Neuronal stem cell (in vitro differentiated cells): ENCODE results near the gene SLC28A1.
A peak's percentile ranks its signal among the peaks of the same experiment; 100 is the strongest.

Experiments
- DNase-seq: peaks from one replicate; pipeline ENCODE4 v3.0.0-alpha.2; 2013; ENCODE audit warnings: low spot score
- H2AFZ ChIP-seq: one replicate; pipeline ENCODE4 v1.6.1; 2013; ENCODE audit warnings: mild to moderate bottlenecking, low read length, inconsistent platforms
- H2AK5ac ChIP-seq: 2 replicates; pipeline ENCODE4 v1.6.1; 2013; ENCODE audit warnings: low read depth, mild to moderate bottlenecking, inconsistent platforms, low read length, moderate library complexity, mixed read lengths
- H2BK120ac ChIP-seq: 2 replicates; pipeline ENCODE4 v1.6.1; 2013; ENCODE audit warnings: low read depth, mild to moderate bottlenecking, inconsistent platforms, low read length, moderate library complexity, mixed read lengths
- H2BK12ac ChIP-seq: one replicate; pipeline ENCODE4 v1.6.1; 2013; ENCODE audit warnings: low read length, inconsistent platforms
- H2BK15ac ChIP-seq: 2 replicates; pipeline ENCODE4 v1.6.1; 2013; ENCODE audit warnings: mild to moderate bottlenecking, low read length, inconsistent platforms, mixed read lengths
- H2BK5ac ChIP-seq: one replicate; pipeline ENCODE4 v1.6.1; 2013; ENCODE audit warnings: inconsistent platforms, mild to moderate bottlenecking, low read length, moderate library complexity
- H3K14ac ChIP-seq: one replicate; pipeline ENCODE4 v1.6.1; 2013; ENCODE audit warnings: low read length, inconsistent platforms
- H3K18ac ChIP-seq: 2 replicates; pipeline ENCODE4 v1.6.1; 2013; ENCODE audit warnings: low read length, inconsistent platforms
- H3K23ac ChIP-seq: 2 replicates; pipeline ENCODE4 v1.6.1; 2013; ENCODE audit warnings: low read depth, mild to moderate bottlenecking, mixed read lengths, low read length, inconsistent platforms; ENCODE audit not compliant: poor library complexity
- H3K27ac ChIP-seq: replicated peaks from 3 replicates; pipeline ENCODE4 v1.5.1; 2013; ENCODE audit warnings: low read length, inconsistent platforms
- H3K27me3 ChIP-seq, 3 experiments: 2 replicates each; pipeline ENCODE4 v1.6.1; 2013; ENCODE audit warnings: low read length in 3 of 3, mild to moderate bottlenecking in 2 of 3, inconsistent platforms in 1 of 3, low read depth in 1 of 3, mixed read lengths in 1 of 3, moderate library complexity in 1 of 3; ENCODE audit not compliant: control insufficient read depth in 3 of 3, insufficient read depth in 3 of 3
- H3K36me3 ChIP-seq, 2 donors: replicated peaks in 1 of 2; 2 replicates each; pipeline ENCODE4 v1.6.1; 2013; ENCODE audit warnings: low read length in 2 of 2; ENCODE audit not compliant: control insufficient read depth in 2 of 2, insufficient read depth in 2 of 2
- H3K4ac ChIP-seq: 2 replicates; pipeline ENCODE4 v1.6.1; 2013; ENCODE audit warnings: inconsistent platforms, mild to moderate bottlenecking, low read length, moderate library complexity
- H3K4me1 ChIP-seq, 2 donors: 1 replicate in 1 of 2; 2 replicates in 1 of 2; pipeline ENCODE4 v1.6.1; 2013; ENCODE audit warnings: low read length in 2 of 2, low read depth in 1 of 2; ENCODE audit not compliant: control insufficient read depth in 2 of 2, insufficient read depth in 1 of 2
- H3K4me2 ChIP-seq: one replicate; pipeline ENCODE4 v1.6.1; 2013; ENCODE audit warnings: mild to moderate bottlenecking, low read length, inconsistent platforms; ENCODE audit not compliant: insufficient read depth, poor library complexity, severe bottlenecking
- H3K4me3 ChIP-seq, 2 donors: 2 replicates each; pipeline ENCODE4 v1.5.1; 2013; ENCODE audit warnings: low read length in 2 of 2, mild to moderate bottlenecking in 2 of 2, inconsistent platforms in 1 of 2, moderate library complexity in 1 of 2
- H3K79me1 ChIP-seq: one replicate; pipeline ENCODE4 v1.6.1; 2013; ENCODE audit warnings: low read depth, mild to moderate bottlenecking, inconsistent platforms, low read length, moderate library complexity
- H3K9ac ChIP-seq: one replicate; pipeline ENCODE4 v1.6.1; 2013; ENCODE audit warnings: mild to moderate bottlenecking, low read depth, low read length, inconsistent platforms; ENCODE audit not compliant: poor library complexity
- H3K9me3 ChIP-seq, 2 donors: replicated peaks in 1 of 2; 2 replicates each; pipeline versions ENCODE3 to v1.6.1; 2013; ENCODE audit warnings: low read length in 2 of 2, mild to moderate bottlenecking in 2 of 2, inconsistent platforms in 1 of 2, low read depth in 1 of 2, mixed read lengths in 1 of 2, moderate library complexity in 1 of 2; ENCODE audit not compliant: control insufficient read depth in 2 of 2, insufficient read depth in 1 of 2
- H4K8ac ChIP-seq: one replicate; pipeline ENCODE4 v1.6.1; 2013; ENCODE audit warnings: low read depth, mild to moderate bottlenecking, inconsistent platforms, low read length, moderate library complexity
- H4K91ac ChIP-seq: one replicate; pipeline ENCODE4 v1.6.1; 2013; ENCODE audit warnings: low read length, low read depth, mild to moderate bottlenecking, inconsistent platforms; ENCODE audit not compliant: poor library complexity
- WGBS, 2 donors: extraction: QIAGEN DNeasy Blood & Tissue Kit; methylation state at CpG; one replicate each; pipeline ENCODE4 v1.1.7; 2013; ENCODE audit warnings: missing lambda C conversion rate in 2 of 2, mixed read lengths in 1 of 2; ENCODE audit not compliant: insufficient read length in 2 of 2, insufficient replicate concordance in 1 of 2; ENCODE audit errors: extremely low coverage in 2 of 2; 5-methylcytosine and 5-hydroxymethylcytosine counted together

SLC28A1 gene

DNA sequence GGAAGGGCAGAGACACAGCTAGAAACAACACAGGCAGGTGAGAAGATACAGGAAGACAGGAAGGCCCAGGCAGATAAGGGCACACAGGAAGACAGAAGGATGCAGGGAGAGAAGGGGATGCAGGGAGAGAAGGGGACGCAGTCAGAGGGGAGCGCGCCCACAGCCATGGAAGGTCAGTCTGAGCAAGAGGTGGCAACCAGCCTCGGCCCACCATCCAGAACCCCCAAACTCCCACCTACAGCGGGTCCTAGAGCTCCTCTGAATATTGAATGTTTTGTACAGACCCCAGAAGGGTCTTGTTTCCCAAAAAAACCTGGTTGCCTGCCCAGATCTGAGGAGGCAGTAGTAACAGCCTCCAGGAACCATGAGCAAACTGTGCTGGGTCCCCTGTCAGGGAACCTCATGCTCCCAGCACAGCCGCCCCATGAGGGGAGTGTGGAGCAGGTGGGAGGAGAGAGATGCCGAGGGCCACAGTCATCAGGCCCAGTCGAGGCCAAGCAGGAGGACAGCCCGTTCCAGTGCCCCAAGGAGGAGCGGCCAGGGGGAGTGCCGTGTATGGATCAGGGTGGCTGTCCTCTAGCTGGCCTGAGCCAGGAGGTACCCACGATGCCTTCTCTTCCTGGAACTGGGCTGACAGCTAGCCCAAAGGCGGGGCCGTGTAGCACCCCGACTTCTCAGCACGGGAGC, 27.6 kb upstream of the SLC28A1 start:
- H2BK12ac ChIP-seq, result peak overlapping the region; percentile 19

DNA sequence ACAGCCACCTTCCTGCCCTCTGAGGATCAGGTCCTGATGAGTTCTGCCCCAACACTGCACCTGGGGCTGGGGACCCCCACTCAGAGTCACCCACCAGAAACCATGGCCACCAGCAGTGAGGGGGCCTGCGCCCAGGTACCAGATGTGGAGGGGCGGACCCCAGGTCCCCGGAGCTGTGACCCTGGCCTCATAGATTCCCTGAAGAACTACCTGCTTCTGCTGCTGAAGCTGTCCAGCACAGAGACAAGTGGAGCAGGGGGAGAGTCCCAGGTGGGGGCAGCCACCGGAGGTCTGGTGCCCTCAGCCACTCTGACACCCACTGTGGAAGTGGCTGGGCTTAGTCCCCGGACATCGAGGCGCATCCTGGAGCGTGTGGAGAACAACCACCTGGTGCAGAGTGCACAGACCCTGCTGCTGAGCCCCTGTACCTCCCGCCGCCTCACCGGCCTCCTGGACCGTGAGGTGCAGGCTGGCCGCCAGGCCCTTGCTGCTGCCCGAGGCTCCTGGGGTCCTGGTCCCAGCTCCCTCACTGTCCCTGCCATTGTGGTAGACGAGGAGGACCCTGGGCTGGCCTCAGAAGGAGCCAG, 27.0 kb upstream of the SLC28A1 start:
- Histone ChIP-seq H2BK12ac (no peak overlapping the region), H3K4me2 (no peak overlapping the region), H3K23ac (no peak overlapping the region), H4K8ac (no peak overlapping the region), H3K4me1 (no peaks in the 10 kb centered on the region), H3K18ac (no peak overlapping the region), H2BK120ac (peak overlapping the region; percentile 47), H3K27ac (no peak overlapping the region), H3K4me3 (no peak overlapping the region), H2AK5ac (no peak overlapping the region), H3K9ac (peak overlapping the region; percentile 17), H4K91ac (no peak overlapping the region), H3K4ac (no peak overlapping the region), H2BK5ac (no peak overlapping the region), H2BK15ac (no peak overlapping the region), H3K14ac (no peak overlapping the region), H3K36me3 (no peaks in the 10 kb centered on the region), H3K27me3 (no peaks in the 10 kb centered on the region), H3K79me1 (no peaks in the 10 kb centered on the region), H3K9me3 (no peaks in the 10 kb centered on the region), H2AFZ (no peak overlapping the region)
- no peak for DNase-seq
- no CpG with 5 or more reads among the region's 15 CpGs for WGBS, 2 donors

More for the DNA sequence above, 27.6 kb upstream of the SLC28A1 start:
- Histone ChIP-seq H3K4me3 (no peak overlapping the region), H3K14ac (no peak overlapping the region), H3K36me3 (no peaks in the 10 kb centered on the region), H2AFZ (no peak overlapping the region), H4K8ac (no peak overlapping the region), H4K91ac (no peak overlapping the region), H3K18ac (peak overlapping the region; percentile 46), H3K27me3 (no peaks in the 10 kb centered on the region), H3K4ac (no peak overlapping the region), H2BK120ac (peak overlapping the region; percentile 47), H3K27ac (no peak overlapping the region), H3K9me3 (no peaks in the 10 kb centered on the region), H2BK15ac (no peak overlapping the region), H3K9ac (no peak overlapping the region), H2BK5ac (no peak overlapping the region), H2AK5ac (no peak overlapping the region), H3K23ac (no peak overlapping the region), H3K4me1 (no peaks in the 10 kb centered on the region), H3K79me1 (no peaks in the 10 kb centered on the region), H3K4me2 (no peak overlapping the region)
- no peak for DNase-seq
- WGBS, 2 donors, result no CpG with 5 or more reads among the region's 16 CpGs

DNA sequence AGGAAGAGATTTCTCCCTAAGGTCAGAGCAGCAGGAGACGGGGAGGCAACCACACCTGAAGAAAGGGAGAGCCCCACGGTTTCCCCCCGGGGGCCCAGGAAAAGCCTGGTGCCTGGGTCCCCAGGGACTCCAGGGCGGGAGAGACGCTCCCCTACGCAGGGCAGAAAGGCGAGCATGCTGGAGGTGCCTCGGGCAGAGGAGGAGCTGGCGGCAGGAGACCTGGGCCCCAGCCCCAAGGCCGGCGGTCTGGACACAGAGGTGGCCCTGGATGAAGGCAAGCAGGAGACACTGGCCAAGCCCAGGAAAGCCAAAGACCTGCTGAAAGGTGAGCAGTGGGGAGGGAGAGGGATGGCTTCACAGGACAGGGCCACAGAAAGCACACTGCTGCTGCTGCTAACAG, 26.2 kb upstream of the SLC28A1 start:
- Histone ChIP-seq H2BK12ac (no peak overlapping the region), H4K8ac (no peak overlapping the region), H3K27ac (no peak overlapping the region), H3K79me1 (no peaks in the 10 kb centered on the region), H2AK5ac (no peak overlapping the region), H3K36me3 (peaks cover 0 to 2% of the 10 kb centered on the region in 2 donors), H4K91ac (no peak overlapping the region), H2AFZ (no peak overlapping the region), H3K23ac (no peak overlapping the region), H3K9ac (no peak overlapping the region), H3K18ac (no peak overlapping the region), H3K14ac (no peak overlapping the region), H3K27me3 (no peaks in the 10 kb centered on the region), H3K9me3 (no peaks in the 10 kb centered on the region), H3K4me1 (no peaks in the 10 kb centered on the region), H3K4me3 (no peak overlapping the region), H2BK120ac (no peak overlapping the region), H3K4ac (no peak overlapping the region), H2BK15ac (no peak overlapping the region), H2BK5ac (no peak overlapping the region), H3K4me2 (no peak overlapping the region)
- DNase-seq, result no peak
- WGBS, 2 donors, result no CpG with 5 or more reads among the region's 11 CpGs

DNA sequence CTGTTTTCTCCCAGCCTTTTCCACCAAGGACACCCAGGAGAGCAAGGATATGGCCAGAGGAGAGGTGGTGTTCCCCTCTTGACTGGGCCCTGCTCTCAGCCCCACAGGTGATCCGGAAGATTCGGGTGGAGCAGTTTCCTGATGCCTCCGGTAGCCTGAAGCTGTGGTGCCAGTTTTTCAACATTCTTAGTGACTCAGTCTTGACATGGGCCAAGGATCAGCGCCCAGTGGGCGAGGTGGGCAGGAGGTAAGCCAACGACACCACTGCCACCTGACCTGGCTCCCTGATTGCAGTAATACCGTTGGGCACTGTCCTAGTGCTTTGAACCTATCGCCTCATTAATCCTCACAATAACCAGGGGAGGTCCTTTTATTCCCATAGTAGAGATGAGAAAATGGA, 25.3 kb upstream of the SLC28A1 start:
- Histone ChIP-seq H4K8ac (no peak overlapping the region), H3K4me2 (no peak overlapping the region), H2BK15ac (no peak overlapping the region), H3K27ac (no peak overlapping the region), H3K27me3 (no peaks in the 10 kb centered on the region), H2AFZ (no peak overlapping the region), H3K79me1 (no peaks in the 10 kb centered on the region), H3K9ac (no peak overlapping the region), H4K91ac (no peak overlapping the region), H3K36me3 (peaks cover 0 to 2% of the 10 kb centered on the region in 2 donors), H2BK12ac (no peak overlapping the region), H3K18ac (no peak overlapping the region), H3K9me3 (no peaks in the 10 kb centered on the region), H2BK120ac (no peak overlapping the region), H3K4ac (no peak overlapping the region), H2AK5ac (no peak overlapping the region), H3K4me1 (peaks cover 0 to 5% of the 10 kb centered on the region in 2 donors), H3K4me3 (no peak overlapping the region), H2BK5ac (no peak overlapping the region), H3K14ac (no peak overlapping the region), H3K23ac (no peak overlapping the region)
- no peak for DNase-seq
- WGBS, 2 donors, result no CpG with 5 or more reads among the region's 8 CpGs
